Vagina (tissue), 2 donors: ENCODE results near the gene ZNF528.

ENCODE experiments used
- CTCF ChIP-seq, 3 experiments: fragments of 450-650 bp in 2 of 3; fragments of 200-600 bp in 1 of 3; sonication (generic) in 1 of 3; IDR thresholded peaks; one replicate each; pipeline ENCODE4 v1.5.1; 2017 to 2019; ENCODE audit warnings: antibody characterized with exemption in 3 of 3, mild to moderate bottlenecking in 2 of 3, moderate library complexity in 2 of 3
- POLR2AphosphoS5 ChIP-seq, 2 donors: sonication (generic); formaldehyde crosslinking; IDR thresholded peaks; one replicate each; pipeline ENCODE4 v1.9.0; 2017; ENCODE audit warnings: antibody characterized with exemption in 2 of 2, mild to moderate bottlenecking in 2 of 2, low read depth in 1 of 2; ENCODE audit not compliant: insufficient read depth in 1 of 2

- no peak for TF ChIP-seq CTCF (IDR thresholded peaks at IDR 0.05)
- no peak for TF ChIP-seq POLR2AphosphoS5 (IDR thresholded peaks at IDR 0.05; ENCODE audit: insufficient read depth in 1 of 2, low read depth in 1 of 2)
Measured at GRCh38 chr19:52415711-52416110, 18.1 kb downstream of the ZNF528 start.
